ENCODE data around the gene PTRH2. TPM values are rescaled to one million over a fixed set of nuclear protein-coding genes. Genes with fewer than 3 reads are reported as not detected.

The PTRH2 gene
- total and polyA plus RNA-seq, 2 donors (not counting 3 experiments of a cell fraction or from before 2014, with no cell fraction given) = 40.1 to 46.7 TPM

DNA sequence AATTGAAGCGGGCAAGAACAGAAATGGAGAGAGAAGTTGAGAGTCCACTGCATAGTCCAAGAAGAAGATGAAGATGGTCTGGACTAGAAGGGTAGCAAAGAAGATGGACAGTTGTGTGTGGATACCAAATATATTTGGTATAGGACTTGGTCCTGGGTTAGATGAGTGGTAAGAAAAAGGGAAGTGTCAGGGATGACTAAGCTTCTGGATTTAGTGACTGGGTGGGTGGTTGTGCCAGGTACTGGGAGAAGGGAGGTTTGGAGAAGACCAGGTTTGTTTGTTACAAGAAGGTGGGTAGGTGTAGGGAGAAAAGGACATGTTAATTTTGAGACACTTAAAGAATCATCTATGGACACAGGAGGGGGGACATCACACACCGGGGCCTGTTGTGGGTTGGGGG lies 5.6 kb upstream of the PTRH2 start:
- no peaks in the 10 kb centered on the region for H3K36me3 ChIP-seq (ENCODE audit: control insufficient read depth in 2 of 2, extremely low read depth in 1 of 2, insufficient read depth in 2 of 2, low read length in 2 of 2)
- no peak for FAIRE-seq
- no peak for DNase-seq (ENCODE audit: low read depth, low spot score)
- CTCF ChIA-PET = no interaction called here
- no peak overlapping the region for H3K4me3 ChIP-seq (replicated peaks in 1 of 3; ENCODE audit: insufficient read depth in 1 of 3, low read depth in 1 of 3, low read length in 3 of 3)
- H3K27me3 ChIP-seq (ENCODE audit: control insufficient read depth in 2 of 2, insufficient read depth in 2 of 2, low read length in 2 of 2) = no peaks in the 10 kb centered on the region
- POLR2A ChIA-PET = no interaction called here
- BruUV-seq (replicated peaks) = no TSS peak
- no peaks in the 10 kb centered on the region for H3K9me1 ChIP-seq (replicated peaks; ENCODE audit: control insufficient read depth, extremely low read depth, insufficient read depth, low read length)
- no peak overlapping the region for H3K4me2 ChIP-seq (ENCODE audit: insufficient read depth, low read length)
- H4K20me1 ChIP-seq (replicated peaks; ENCODE audit: control insufficient read depth, extremely low read depth, insufficient read depth, low read length) = no peaks in the 10 kb centered on the region
- intact Hi-C loops (cut with micrococcal nuclease) = no loop called here
- no peak overlapping the region for H2AFZ ChIP-seq (ENCODE audit: low read depth, low read length)
- H3K79me2 ChIP-seq (ENCODE audit: control insufficient read depth, insufficient read depth, low read length) = peaks cover 87% of the 10 kb centered on the region
- no peak overlapping the region for H3K9ac ChIP-seq (replicated peaks; ENCODE audit: extremely low read depth, insufficient read depth, low read length)
- dilution Hi-C loops (cut with MboI; ENCODE audit: extremely low pct_ligation_motif_present, low sequenced_read_pairs) = no loop called here
- H3K9me3 ChIP-seq (replicated peaks; ENCODE audit: control insufficient read depth, insufficient read depth, low read length) = no peaks in the 10 kb centered on the region
- TF ChIP-seq, protein P1, sequence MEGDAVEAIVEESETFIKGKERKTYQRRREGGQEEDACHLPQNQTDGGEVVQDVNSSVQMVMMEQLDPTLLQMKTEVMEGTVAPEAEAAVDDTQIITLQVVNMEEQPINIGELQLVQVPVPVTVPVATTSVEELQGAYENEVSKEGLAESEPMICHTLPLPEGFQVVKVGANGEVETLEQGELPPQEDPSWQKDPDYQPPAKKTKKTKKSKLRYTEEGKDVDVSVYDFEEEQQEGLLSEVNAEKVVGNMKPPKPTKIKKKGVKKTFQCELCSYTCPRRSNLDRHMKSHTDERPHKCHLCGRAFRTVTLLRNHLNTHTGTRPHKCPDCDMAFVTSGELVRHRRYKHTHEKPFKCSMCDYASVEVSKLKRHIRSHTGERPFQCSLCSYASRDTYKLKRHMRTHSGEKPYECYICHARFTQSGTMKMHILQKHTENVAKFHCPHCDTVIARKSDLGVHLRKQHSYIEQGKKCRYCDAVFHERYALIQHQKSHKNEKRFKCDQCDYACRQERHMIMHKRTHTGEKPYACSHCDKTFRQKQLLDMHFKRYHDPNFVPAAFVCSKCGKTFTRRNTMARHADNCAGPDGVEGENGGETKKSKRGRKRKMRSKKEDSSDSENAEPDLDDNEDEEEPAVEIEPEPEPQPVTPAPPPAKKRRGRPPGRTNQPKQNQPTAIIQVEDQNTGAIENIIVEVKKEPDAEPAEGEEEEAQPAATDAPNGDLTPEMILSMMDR (IDR thresholded peaks at IDR 0.05; ENCODE audit: extremely low read depth in 1 of 2, insufficient read depth in 1 of 2, low read depth in 1 of 2, low read length in 2 of 2) = no peak
- TF ChIP-seq POLR2AphosphoS5 (IDR thresholded peaks at IDR 0.05; ENCODE audit: insufficient read depth, low read depth, low read length) (no peak), EZH2 (IDR thresholded peaks at IDR 0.05; ENCODE audit: borderline replicate concordance, low read depth, low read length, severe bottlenecking) (no peak), MYC (IDR thresholded peaks at IDR 0.05; ENCODE audit: low read depth, low read length) (no peak), FOS (IDR thresholded peaks at IDR 0.05; ENCODE audit: borderline replicate concordance, insufficient read depth, low read length) (no peak), GATA2 (IDR thresholded peaks at IDR 0.05; ENCODE audit: insufficient read depth, insufficient read length, low read depth, low read length) (no peak), POLR2A (IDR thresholded peaks at IDR 0.05; ENCODE audit: low read depth, low read length) (no peak)
- peaks cover 13% of the 10 kb centered on the region for H3K4me1 ChIP-seq (ENCODE audit: control insufficient read depth, extremely low read depth, insufficient read depth, low read length)
- H3K27ac ChIP-seq (ENCODE audit: insufficient read depth, low read depth, low read length) = no peak overlapping the region

All from endothelial cell of umbilical vein (primary cell).